Muscle layer of duodenum (tissue), 2 donors: Measurements from ENCODE around the gene TNIP3.

ENCODE experiments used
- H3K27ac ChIP-seq: one replicate; pipeline ENCODE4 v1.7.0; 2013; ENCODE audit warnings: mild to moderate bottlenecking, low read length
- H3K27me3 ChIP-seq: one replicate; pipeline ENCODE4 v1.7.0; 2013; ENCODE audit warnings: low read depth, mild to moderate bottlenecking, control low read depth, low read length
- H3K36me3 ChIP-seq, 2 donors: one replicate each; pipeline ENCODE4 v1.7.0; 2013; ENCODE audit warnings: low read length in 2 of 2, control low read depth in 1 of 2, mild to moderate bottlenecking in 1 of 2; ENCODE audit not compliant: insufficient read depth in 2 of 2, control insufficient read depth in 1 of 2
- H3K4me1 ChIP-seq, 2 donors: one replicate each; pipeline ENCODE4 v1.7.0; 2013; ENCODE audit warnings: low read length in 2 of 2, mild to moderate bottlenecking in 2 of 2, control low read depth in 1 of 2, moderate library complexity in 1 of 2; ENCODE audit not compliant: insufficient read depth in 2 of 2, control insufficient read depth in 1 of 2
- H3K4me3 ChIP-seq, 2 donors: one replicate each; pipeline ENCODE4 v1.7.0; 2013; ENCODE audit warnings: low read length in 2 of 2, low read depth in 1 of 2, mild to moderate bottlenecking in 1 of 2
- H3K9me3 ChIP-seq, 2 donors: one replicate each; pipeline ENCODE4 v1.7.0; 2013; ENCODE audit warnings: low read length in 2 of 2, control low read depth in 1 of 2, mild to moderate bottlenecking in 1 of 2; ENCODE audit not compliant: control insufficient read depth in 1 of 2
- donor health status: healthy.

Gene TNIP3

GRCh38 chr4:121127100-121127499, 37.0 kb downstream of the TNIP3 start:
- Histone ChIP-seq H3K4me1 (no peaks in the 10 kb centered on the region), H3K27ac (no peak overlapping the region), H3K4me3 (no peak overlapping the region), H3K9me3 (no peaks in the 10 kb centered on the region), H3K36me3 (no peaks in the 10 kb centered on the region), H3K27me3 (no peaks in the 10 kb centered on the region)

GRCh38 chr4:121126449-121127006, 37.6 kb downstream of the TNIP3 start:
- Histone ChIP-seq H3K27me3 (no peaks in the 10 kb centered on the region), H3K27ac (no peak overlapping the region), H3K9me3 (no peaks in the 10 kb centered on the region), H3K4me3 (no peak overlapping the region), H3K4me1 (no peaks in the 10 kb centered on the region), H3K36me3 (no peaks in the 10 kb centered on the region)

DNA sequence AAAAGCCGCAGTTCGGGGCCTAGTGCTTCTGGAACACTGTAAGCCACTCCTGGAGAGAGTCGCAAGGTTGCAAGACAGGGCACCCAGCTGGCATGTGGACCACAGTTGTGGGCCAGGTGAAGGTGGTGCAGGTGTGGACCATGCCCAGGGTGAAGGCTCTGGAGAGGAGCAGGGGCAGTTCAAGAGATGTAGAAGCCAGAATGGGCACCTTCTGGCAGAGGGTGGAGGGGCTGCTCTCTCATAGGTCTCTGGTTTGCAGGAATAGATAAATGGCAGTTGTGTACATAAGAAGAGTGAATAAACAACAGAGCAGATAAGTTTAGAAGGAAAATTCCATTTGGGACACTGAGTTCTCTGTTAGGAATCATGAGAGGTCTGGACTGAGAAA, 38.6 kb downstream of the TNIP3 start:
- Histone ChIP-seq H3K36me3 (no peaks in the 10 kb centered on the region), H3K27ac (no peak overlapping the region), H3K4me1 (no peaks in the 10 kb centered on the region), H3K4me3 (no peak overlapping the region), H3K27me3 (no peaks in the 10 kb centered on the region), H3K9me3 (no peaks in the 10 kb centered on the region)

- Histone ChIP-seq H3K4me1 (no peaks in the 10 kb centered on the region), H3K36me3 (no peaks in the 10 kb centered on the region), H3K27ac (no peak overlapping the region), H3K9me3 (no peaks in the 10 kb centered on the region), H3K4me3 (no peak overlapping the region), H3K27me3 (no peaks in the 10 kb centered on the region)
Observed at GRCh38 chr4:121122661-121123060, 41.5 kb downstream of the TNIP3 start.

- Histone ChIP-seq H3K9me3 (no peaks in the 10 kb centered on the region), H3K4me3 (no peak overlapping the region), H3K4me1 (no peaks in the 10 kb centered on the region), H3K27ac (no peak overlapping the region), H3K27me3 (no peaks in the 10 kb centered on the region), H3K36me3 (no peaks in the 10 kb centered on the region)
Observed at GRCh38 chr4:121119715-121120114, 44.4 kb downstream of the TNIP3 start.

DNA sequence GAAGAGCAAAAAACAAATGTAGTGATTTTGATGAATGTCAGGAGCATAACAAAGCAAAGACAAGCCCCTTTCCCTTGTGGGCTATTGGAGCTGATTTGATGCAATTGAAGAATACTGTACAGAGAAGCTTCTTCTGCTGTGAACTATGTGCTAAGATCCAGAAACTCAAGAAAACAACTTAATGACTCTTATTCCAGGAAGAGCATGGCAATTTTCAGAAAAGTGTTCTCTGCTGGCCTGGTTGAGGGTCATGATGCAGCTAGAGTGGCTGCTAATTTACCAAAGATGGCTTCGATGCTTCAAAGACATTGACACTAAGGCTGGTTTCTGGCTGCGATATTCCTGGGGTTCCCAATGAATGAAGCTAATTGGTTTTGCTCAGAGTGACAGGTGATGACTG, 45.8 kb downstream of the TNIP3 start:
- H3K27me3 ChIP-seq = no peaks in the 10 kb centered on the region

GRCh38 chr4:121114756-121115155, 49.4 kb downstream of the TNIP3 start:
- Histone ChIP-seq H3K27ac (no peak overlapping the region), H3K9me3 (no peaks in the 10 kb centered on the region), H3K36me3 (no peaks in the 10 kb centered on the region), H3K4me1 (no peaks in the 10 kb centered on the region), H3K4me3 (no peak overlapping the region), H3K27me3 (no peaks in the 10 kb centered on the region)

More for the DNA sequence above, 45.8 kb downstream of the TNIP3 start:
- Histone ChIP-seq H3K9me3 (no peaks in the 10 kb centered on the region), H3K36me3 (no peaks in the 10 kb centered on the region), H3K4me3 (no peak overlapping the region), H3K4me1 (no peaks in the 10 kb centered on the region), H3K27ac (no peak overlapping the region)

DNA sequence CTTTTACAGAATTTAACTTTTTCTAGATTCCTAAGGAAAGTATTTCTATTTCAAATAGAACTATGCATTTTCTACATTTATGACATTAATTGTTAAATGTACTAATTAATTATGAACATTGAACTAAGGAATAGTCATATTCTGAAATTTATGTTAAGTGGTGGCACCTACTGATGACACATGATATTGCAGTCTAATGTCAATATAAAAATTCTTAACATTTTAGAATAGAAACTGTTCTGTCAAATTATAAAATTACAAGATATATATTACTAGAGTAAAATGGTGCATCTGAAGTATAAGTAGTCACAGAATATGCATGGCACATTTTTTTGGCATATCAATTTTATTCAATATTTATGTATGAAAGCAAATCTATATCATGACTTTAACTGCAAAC, 51.6 kb downstream of the TNIP3 start:
- H3K36me3 ChIP-seq = no peaks in the 10 kb centered on the region
- H3K9me3 ChIP-seq = no peaks in the 10 kb centered on the region
- no peaks in the 10 kb centered on the region for H3K4me1 ChIP-seq
- H3K4me3 ChIP-seq = no peak overlapping the region
- H3K27ac ChIP-seq = no peak overlapping the region
- no peaks in the 10 kb centered on the region for H3K27me3 ChIP-seq

- no peaks in the 10 kb centered on the region for H3K27me3 ChIP-seq
- no peaks in the 10 kb centered on the region for H3K9me3 ChIP-seq
- H3K4me1 ChIP-seq = no peaks in the 10 kb centered on the region
- H3K27ac ChIP-seq = no peak overlapping the region
- H3K36me3 ChIP-seq = no peaks in the 10 kb centered on the region
- H3K4me3 ChIP-seq = no peak overlapping the region
Observed at GRCh38 chr4:121108557-121108956, 55.6 kb downstream of the TNIP3 start.

DNA sequence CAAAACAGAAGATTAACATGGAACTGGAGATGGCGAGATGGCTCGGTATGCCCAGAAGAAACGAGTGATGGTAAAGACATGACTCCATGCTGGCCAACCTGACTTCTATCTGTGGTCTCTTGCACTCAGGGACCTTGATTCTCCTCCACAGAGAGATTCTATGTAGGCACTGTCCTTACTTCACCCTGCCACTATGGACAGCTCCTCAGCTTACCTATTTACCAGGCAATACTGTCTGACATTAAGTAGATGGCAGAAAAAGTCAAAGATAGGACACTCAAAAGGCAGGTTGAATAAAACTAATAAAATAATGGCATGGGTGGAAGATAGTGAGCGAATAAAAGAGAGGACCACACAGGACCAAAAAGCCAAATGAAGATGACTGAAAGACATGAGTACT, 56.6 kb downstream of the TNIP3 start:
- Histone ChIP-seq H3K27me3 (no peaks in the 10 kb centered on the region), H3K36me3 (no peaks in the 10 kb centered on the region), H3K27ac (no peak overlapping the region), H3K4me3 (no peak overlapping the region), H3K4me1 (no peaks in the 10 kb centered on the region), H3K9me3 (no peaks in the 10 kb centered on the region)

- Histone ChIP-seq H3K27ac (no peak overlapping the region), H3K4me3 (no peak overlapping the region), H3K36me3 (no peaks in the 10 kb centered on the region), H3K27me3 (no peaks in the 10 kb centered on the region), H3K9me3 (no peaks in the 10 kb centered on the region), H3K4me1 (no peaks in the 10 kb centered on the region)
Observed at GRCh38 chr4:121100093-121100775, 63.9 kb downstream of the TNIP3 start.

DNA sequence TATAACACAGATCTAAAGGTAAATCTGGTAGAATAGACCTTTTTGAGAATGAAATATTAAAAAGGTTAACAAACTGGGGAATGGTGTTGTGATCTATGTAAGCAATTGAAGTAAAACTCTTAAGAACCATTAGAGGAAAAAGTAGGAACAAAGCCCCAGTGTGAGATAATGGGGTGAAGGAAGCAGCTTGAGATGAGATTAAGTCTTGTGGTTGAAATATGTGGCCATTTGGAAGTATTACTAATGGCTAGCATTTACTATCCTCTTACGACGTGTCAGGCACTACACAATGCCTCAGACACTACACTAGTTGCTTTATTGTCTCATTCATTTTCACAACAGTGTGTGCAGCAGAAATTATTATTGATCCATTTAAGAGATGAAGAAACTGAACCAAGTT, 65.9 kb downstream of the TNIP3 start:
- no peaks in the 10 kb centered on the region for H3K27me3 ChIP-seq
- H3K4me1 ChIP-seq = no peaks in the 10 kb centered on the region
- no peak overlapping the region for H3K27ac ChIP-seq
- H3K36me3 ChIP-seq = no peaks in the 10 kb centered on the region
- no peaks in the 10 kb centered on the region for H3K9me3 ChIP-seq
- H3K4me3 ChIP-seq = no peak overlapping the region
